GM21528 (cell line): ENCODE results near the gene SAFB.
"Not testable (repeated sequence)": the region's sequence is repeated elsewhere in the genome, so short reads cannot be mapped to it uniquely, and the experiment has no call there.

Experiments
- ATAC-seq: cut with Tn5 transposase; IDR thresholded peaks from one replicate; pipeline ENCODE4 v1.9.1; 2021; ENCODE audit warnings: mild to moderate bottlenecking, moderate library complexity; ENCODE audit not compliant: unreplicated experiment, low FRiP score

The SAFB gene

GRCh38 chr19:5594521-5594950 is 28.3 kb upstream of the SAFB start:
- ATAC-seq: no peak

GRCh38 chr19:5595129-5595528 is 27.8 kb upstream of the SAFB start:
- no peak for ATAC-seq

- no peak for ATAC-seq
These were observed 27.1 kb upstream of the SAFB start for GRCh38 chr19:5595745-5596144.

- no peak for ATAC-seq
These were observed 22.1 kb upstream of the SAFB start for GRCh38 chr19:5600797-5601196.

- ATAC-seq: no peak
These were observed 19.3 kb upstream of the SAFB start for GRCh38 chr19:5603626-5604025.

- no peak for ATAC-seq
These were observed 17.5 kb upstream of the SAFB start for GRCh38 chr19:5605362-5605761.

- ATAC-seq: no peak
These were observed 15.3 kb upstream of the SAFB start for GRCh38 chr19:5607318-5608275.

- no peak for ATAC-seq
These were observed 14.6 kb upstream of the SAFB start for GRCh38 chr19:5608291-5608690.

- ATAC-seq: not testable (repeated sequence)
These were observed 14.1 kb upstream of the SAFB start for GRCh38 chr19:5608766-5609165.

GRCh38 chr19:5609881-5610448 is 12.9 kb upstream of the SAFB start:
- no peak for ATAC-seq

- ATAC-seq: no peak
These were observed 9.7 kb upstream of the SAFB start for GRCh38 chr19:5612891-5613865.

GRCh38 chr19:5615756-5616327 is 7.0 kb upstream of the SAFB start:
- no peak for ATAC-seq

GRCh38 chr19:5617080-5617479 is 5.8 kb upstream of the SAFB start:
- ATAC-seq: no peak

GRCh38 chr19:5618591-5618990 is 4.3 kb upstream of the SAFB start:
- no peak for ATAC-seq

- no peak for ATAC-seq
These were observed 2.9 kb upstream of the SAFB start for GRCh38 chr19:5619946-5620345.

- no peak for ATAC-seq
These were observed 1.5 kb upstream of the SAFB start for GRCh38 chr19:5621311-5621944.

- no peak for ATAC-seq
These were observed 878 bp upstream of the SAFB start for GRCh38 chr19:5621945-5622464.

- peak; percentile 13 for ATAC-seq
These were observed 624 bp downstream of the SAFB start for GRCh38 chr19:5623397-5624017.

GRCh38 chr19:5624018-5624663 is 1.3 kb downstream of the SAFB start:
- ATAC-seq: no peak
